Tibial nerve (tissue), 4 donors: ENCODE data around the gene CHN1. TPM values are rescaled to one million over a fixed set of nuclear protein-coding genes. Genes with fewer than 3 reads are reported as not detected.

ENCODE experiments used
- DNase-seq, 2 donors: peaks; one replicate each; pipeline ENCODE4 v3.0.0-alpha.2; 2019; ENCODE audit warnings: low spot score in 2 of 2
- H3K27ac ChIP-seq, 4 donors: fragments of 200-600 bp; sonication (generic) in 3 of 4; one replicate each; pipeline ENCODE4 v1.5.1; 2017 to 2019; ENCODE audit warnings: mild to moderate bottlenecking in 1 of 4
- H3K27me3 ChIP-seq, 2 donors: fragments of 200-600 bp; sonication (generic) in 1 of 2; one replicate each; pipeline versions ENCODE4 v1.5.1 to v1.6.0; 2017 to 2019
- H3K36me3 ChIP-seq, 3 donors: fragments of 200-600 bp; sonication (generic); one replicate each; pipeline ENCODE4 v1.5.1; 2018 to 2019
- H3K4me1 ChIP-seq, 4 donors: fragments of 200-600 bp; sonication (generic) in 3 of 4; one replicate each; pipeline ENCODE4 v1.5.1; 2017 to 2019
- H3K4me3 ChIP-seq, 4 donors: fragments of 200-600 bp; sonication (generic) in 3 of 4; one replicate each; pipeline ENCODE4 v1.5.1; 2017 to 2019; ENCODE audit warnings: mild to moderate bottlenecking in 1 of 4, moderate library complexity in 1 of 4
- H3K9me3 ChIP-seq, 4 donors: fragments of 200-600 bp; sonication (generic) in 3 of 4; one replicate each; pipeline ENCODE4 v1.5.1; 2017 to 2019
- EP300 ChIP-seq, 2 donors: sonication (generic); formaldehyde crosslinking; IDR thresholded peaks; one replicate each; pipeline ENCODE4 v1.6.1; 2017; ENCODE audit warnings: antibody characterized with exemption in 2 of 2, mild to moderate bottlenecking in 1 of 2
- POLR2A ChIP-seq, 2 donors: fragments of 450-650 bp; IDR thresholded peaks; one replicate each; pipeline ENCODE4 v1.6.1; 2017; ENCODE audit warnings: antibody characterized with exemption in 2 of 2, mild to moderate bottlenecking in 2 of 2, moderate library complexity in 2 of 2
- WGBS, 2 donors: methylation state at CpG; one replicate each; pipeline ENCODE4 v1.1.5; 2018; 5-methylcytosine and 5-hydroxymethylcytosine counted together
- total RNA-seq, 4 donors: library from RNA; depleted of rRNA; stranded (reverse); fragments of >200 nt; gene quantifications; one replicate each; pipeline ENCODE4 v1.1.0, GENCODE V29; 2016
- TF ChIP-seq, protein P1 (sequence below), 5 experiments: fragments of 200-600 bp in 3 of 5; fragments of 450-650 bp in 2 of 5; sonication (generic) in 3 of 5; IDR thresholded peaks; one replicate each; pipeline ENCODE4 v1.5.1; 2016 to 2019; ENCODE audit warnings: antibody characterized with exemption in 5 of 5, mild to moderate bottlenecking in 3 of 5, moderate library complexity in 2 of 5

The CHN1 gene
- total RNA-seq, 4 donors from 2014 or later, result 17.3 to 27.2 (median 23.8) TPM

GRCh38 chr2:174827371-174828369 is 177.5 kb downstream of the CHN1 start:
- no peak for DNase-seq
- H3K9me3 ChIP-seq, result no peaks in the 10 kb centered on the region
- H3K36me3 ChIP-seq, result peaks cover 0 to 3% (median 0%) of the 10 kb centered on the region in 3 donors
- TF ChIP-seq, protein P1, sequence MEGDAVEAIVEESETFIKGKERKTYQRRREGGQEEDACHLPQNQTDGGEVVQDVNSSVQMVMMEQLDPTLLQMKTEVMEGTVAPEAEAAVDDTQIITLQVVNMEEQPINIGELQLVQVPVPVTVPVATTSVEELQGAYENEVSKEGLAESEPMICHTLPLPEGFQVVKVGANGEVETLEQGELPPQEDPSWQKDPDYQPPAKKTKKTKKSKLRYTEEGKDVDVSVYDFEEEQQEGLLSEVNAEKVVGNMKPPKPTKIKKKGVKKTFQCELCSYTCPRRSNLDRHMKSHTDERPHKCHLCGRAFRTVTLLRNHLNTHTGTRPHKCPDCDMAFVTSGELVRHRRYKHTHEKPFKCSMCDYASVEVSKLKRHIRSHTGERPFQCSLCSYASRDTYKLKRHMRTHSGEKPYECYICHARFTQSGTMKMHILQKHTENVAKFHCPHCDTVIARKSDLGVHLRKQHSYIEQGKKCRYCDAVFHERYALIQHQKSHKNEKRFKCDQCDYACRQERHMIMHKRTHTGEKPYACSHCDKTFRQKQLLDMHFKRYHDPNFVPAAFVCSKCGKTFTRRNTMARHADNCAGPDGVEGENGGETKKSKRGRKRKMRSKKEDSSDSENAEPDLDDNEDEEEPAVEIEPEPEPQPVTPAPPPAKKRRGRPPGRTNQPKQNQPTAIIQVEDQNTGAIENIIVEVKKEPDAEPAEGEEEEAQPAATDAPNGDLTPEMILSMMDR (IDR thresholded peaks at IDR 0.05), result no peak
- TF ChIP-seq EP300 (IDR thresholded peaks at IDR 0.05) (no peak), POLR2A (IDR thresholded peaks at IDR 0.05) (no peak)
- H3K4me3 ChIP-seq, result peak overlapping the region in 1 of 4 donors; percentile 0
- H3K27ac ChIP-seq, result peak overlapping the region in 3 of 4 donors; percentile 35 to 81 (median 66)
- H3K4me1 ChIP-seq, result peaks cover 0 to 40% (median 20%) of the 10 kb centered on the region in 4 donors
- no peaks in the 10 kb centered on the region for H3K27me3 ChIP-seq
- WGBS, 2 donors, result 40 to 47% methylated on average over 9 of the region's 9 CpGs

DNA sequence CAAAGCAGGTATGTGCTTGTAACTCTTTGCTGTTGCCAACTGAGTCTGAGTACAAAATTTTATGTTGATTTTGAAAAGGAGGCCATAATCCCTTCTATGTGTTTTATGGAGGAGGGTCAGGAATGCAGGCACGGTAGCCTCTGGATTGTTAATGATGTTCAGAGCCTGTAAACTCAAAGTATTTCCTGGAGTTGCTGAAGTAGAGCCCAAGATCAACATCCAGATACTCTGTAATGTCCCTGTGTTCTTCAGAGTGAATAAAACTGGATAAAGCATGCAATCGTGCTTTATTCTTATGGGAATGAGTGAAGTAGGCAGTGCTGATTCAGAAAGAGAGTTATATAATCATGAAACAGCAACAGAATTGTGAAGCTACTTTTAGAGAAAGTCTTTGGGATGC is 179.1 kb downstream of the CHN1 start:
- DNase-seq, result no peak
- TF ChIP-seq, protein P1 (IDR thresholded peaks at IDR 0.05), result no peak
- TF ChIP-seq POLR2A (IDR thresholded peaks at IDR 0.05) (no peak), EP300 (IDR thresholded peaks at IDR 0.05) (no peak)
- Histone ChIP-seq H3K4me3 (no peak overlapping the region), H3K4me1 (peaks cover 0 to 40% (median 20%) of the 10 kb centered on the region in 4 donors), H3K36me3 (peaks cover 0 to 13% (median 0%) of the 10 kb centered on the region in 3 donors), H3K27ac (peak overlapping the region in 2 of 4 donors; percentile 63 to 66), H3K9me3 (no peaks in the 10 kb centered on the region), H3K27me3 (no peaks in the 10 kb centered on the region)
- 18 to 21% methylated on average over 2 of the region's 2 CpGs for WGBS, 2 donors

DNA sequence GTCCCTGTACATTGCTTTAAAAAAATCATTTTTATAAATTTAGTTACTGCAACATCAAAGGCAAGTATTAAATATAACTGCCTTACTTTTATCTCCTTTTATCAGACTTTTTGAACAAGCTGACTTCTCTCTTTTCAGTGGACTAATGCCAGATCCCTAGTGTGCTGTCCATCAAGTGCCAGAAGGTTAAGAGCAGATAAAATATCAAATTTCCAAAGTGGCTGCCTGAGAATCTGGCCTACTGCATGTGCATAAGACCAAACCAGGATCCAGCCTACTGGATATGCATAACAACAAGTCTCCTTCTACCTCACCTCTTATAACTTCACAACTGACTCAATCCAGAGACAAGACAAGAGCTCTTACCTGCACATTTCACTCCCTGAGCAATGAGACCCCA is 181.1 kb downstream of the CHN1 start:
- Histone ChIP-seq H3K4me1 (peaks cover 0 to 33% (median 19%) of the 10 kb centered on the region in 4 donors), H3K27ac (no peak overlapping the region), H3K27me3 (no peaks in the 10 kb centered on the region), H3K9me3 (no peaks in the 10 kb centered on the region), H3K4me3 (no peak overlapping the region), H3K36me3 (peaks cover 0 to 19% (median 0%) of the 10 kb centered on the region in 3 donors)
- DNase-seq, result no peak
- TF ChIP-seq POLR2A (IDR thresholded peaks at IDR 0.05) (no peak), EP300 (IDR thresholded peaks at IDR 0.05) (no peak)
- TF ChIP-seq, protein P1 (IDR thresholded peaks at IDR 0.05), result no peak

GRCh38 chr2:174821628-174822027 is 183.6 kb downstream of the CHN1 start:
- H3K4me3 ChIP-seq, result no peak overlapping the region
- no peak overlapping the region for H3K27ac ChIP-seq
- H3K9me3 ChIP-seq, result no peaks in the 10 kb centered on the region
- no peak for DNase-seq
- H3K36me3 ChIP-seq, result peaks cover 0 to 19% (median 0%) of the 10 kb centered on the region in 3 donors
- TF ChIP-seq POLR2A (IDR thresholded peaks at IDR 0.05) (no peak), EP300 (IDR thresholded peaks at IDR 0.05) (no peak)
- TF ChIP-seq, protein P1 (IDR thresholded peaks at IDR 0.05), result no peak
- 82 to 87% methylated on average over 4 of the region's 4 CpGs for WGBS, 2 donors
- peaks cover 0 to 11% (median 9%) of the 10 kb centered on the region in 4 donors for H3K4me1 ChIP-seq
- H3K27me3 ChIP-seq, result no peaks in the 10 kb centered on the region

DNA sequence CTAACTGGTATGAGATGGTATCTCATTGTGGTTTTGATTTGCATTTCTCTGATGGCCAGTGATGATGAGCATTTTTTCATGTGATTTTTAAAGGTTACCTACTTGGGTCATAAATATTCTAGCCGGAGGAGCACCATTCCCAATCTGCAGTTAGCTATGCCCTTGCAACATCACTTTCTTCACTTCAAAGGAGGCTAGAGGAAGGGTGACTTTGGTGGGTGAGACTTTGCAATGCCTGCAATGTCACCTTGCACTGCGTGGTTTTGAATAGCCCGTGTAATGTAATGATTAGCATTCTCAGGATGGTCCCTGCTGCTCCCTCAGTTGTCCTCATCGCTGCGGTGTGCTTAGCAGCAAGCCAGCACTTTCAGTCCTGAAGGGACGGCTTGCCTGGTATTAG is 184.8 kb downstream of the CHN1 start:
- no peak overlapping the region for H3K27ac ChIP-seq
- H3K4me3 ChIP-seq, result no peak overlapping the region
- peaks cover 0 to 19% (median 0%) of the 10 kb centered on the region in 3 donors for H3K36me3 ChIP-seq
- 92 to 93% methylated on average over 6 of the region's 6 CpGs for WGBS, 2 donors
- H3K4me1 ChIP-seq, result no peaks in the 10 kb centered on the region
- H3K27me3 ChIP-seq, result no peaks in the 10 kb centered on the region
- TF ChIP-seq, protein P1 (IDR thresholded peaks at IDR 0.05), result no peak
- TF ChIP-seq POLR2A (IDR thresholded peaks at IDR 0.05), result no peak
- no peak for TF ChIP-seq EP300 (IDR thresholded peaks at IDR 0.05)
- DNase-seq, result no peak
- H3K9me3 ChIP-seq, result no peaks in the 10 kb centered on the region
